NCI-H345 treated with DMSO at 0.1 percent for 48 hours (cell line): ENCODE data around the gene OR4N2.
"Not testable (repeated sequence)": the region's sequence is repeated elsewhere in the genome, so short reads cannot be mapped to it uniquely, and the experiment has no call there.

ENCODE experiments used
- DNase-seq: peaks from one replicate; lab custom pipeline; 2025; ENCODE audit not compliant: unreplicated experiment; lab: John Stamatoyannopoulos, UW

Gene OR4N2, protein sequence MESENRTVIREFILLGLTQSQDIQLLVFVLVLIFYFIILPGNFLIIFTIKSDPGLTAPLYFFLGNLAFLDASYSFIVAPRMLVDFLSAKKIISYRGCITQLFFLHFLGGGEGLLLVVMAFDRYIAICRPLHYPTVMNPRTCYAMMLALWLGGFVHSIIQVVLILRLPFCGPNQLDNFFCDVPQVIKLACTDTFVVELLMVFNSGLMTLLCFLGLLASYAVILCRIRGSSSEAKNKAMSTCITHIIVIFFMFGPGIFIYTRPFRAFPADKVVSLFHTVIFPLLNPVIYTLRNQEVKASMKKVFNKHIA

DNA sequence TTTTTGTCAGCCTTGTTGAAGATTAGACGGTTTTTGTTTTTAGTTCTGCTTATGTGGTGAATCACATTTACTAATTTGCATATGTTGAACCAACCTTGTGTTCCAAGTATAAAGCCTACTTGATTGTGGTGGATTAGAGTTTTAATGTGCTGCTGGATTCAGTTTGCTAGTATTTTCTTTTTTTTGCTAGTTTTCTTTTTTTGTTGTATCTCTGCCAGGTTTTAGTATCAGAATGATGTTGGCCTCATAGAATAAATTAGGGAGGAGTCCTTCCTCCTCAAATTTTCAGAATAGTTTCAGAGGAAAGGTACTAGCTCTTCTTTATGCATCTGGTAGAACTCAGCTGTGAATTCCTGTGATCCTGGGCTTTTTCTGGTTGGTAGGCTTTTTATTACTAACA is at the start of gene OR4N2:
OR4N2 (plus strand) TSS at position 301 of the 400 bp plus-strand sequence. CDS start 23,679 bp downstream, outside the sequence.
- DNase-seq: not testable (repeated sequence)

DNA sequence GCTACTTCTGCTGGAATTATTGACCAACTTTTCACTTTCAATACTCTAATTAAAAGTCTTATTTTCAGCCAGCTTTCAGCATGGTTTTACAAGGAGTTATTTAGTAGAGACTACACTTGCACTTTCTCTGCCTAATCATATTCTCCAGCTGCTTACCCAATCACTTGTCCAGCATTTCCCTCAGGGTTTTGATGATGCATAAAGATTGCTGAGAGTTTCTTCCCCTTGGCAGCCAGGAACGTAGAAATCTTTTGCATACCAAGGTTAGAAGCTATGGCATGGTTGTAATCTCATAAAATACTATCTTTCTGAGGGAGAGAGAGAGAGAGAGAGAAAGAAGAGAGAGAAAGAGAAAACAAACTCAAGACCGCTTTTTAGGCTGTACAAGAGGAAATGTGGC is 49.4 kb upstream of the OR4N2 start:
- DNase-seq: no peak

DNA sequence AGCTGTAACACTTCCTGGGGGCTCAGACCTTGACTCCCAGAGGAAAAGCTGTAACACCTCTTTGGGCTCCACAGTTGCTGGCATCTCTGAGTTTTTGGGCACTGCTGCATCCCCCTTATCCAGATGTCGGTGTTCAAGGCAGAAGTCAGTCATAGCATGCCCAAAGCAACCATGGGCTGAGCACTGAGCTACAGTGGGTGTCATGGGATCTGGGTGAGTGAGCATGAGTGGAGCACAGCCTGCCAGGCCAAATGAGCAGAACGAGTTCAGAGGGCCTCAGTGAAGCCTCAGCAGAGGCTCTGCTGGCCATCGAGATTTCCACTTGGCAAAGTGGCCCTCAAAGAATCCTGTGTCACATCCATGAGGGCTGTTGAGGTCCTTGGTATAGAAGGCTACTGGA is 32.1 kb upstream of the OR4N2 start:
- DNase-seq: not testable (repeated sequence)

DNA sequence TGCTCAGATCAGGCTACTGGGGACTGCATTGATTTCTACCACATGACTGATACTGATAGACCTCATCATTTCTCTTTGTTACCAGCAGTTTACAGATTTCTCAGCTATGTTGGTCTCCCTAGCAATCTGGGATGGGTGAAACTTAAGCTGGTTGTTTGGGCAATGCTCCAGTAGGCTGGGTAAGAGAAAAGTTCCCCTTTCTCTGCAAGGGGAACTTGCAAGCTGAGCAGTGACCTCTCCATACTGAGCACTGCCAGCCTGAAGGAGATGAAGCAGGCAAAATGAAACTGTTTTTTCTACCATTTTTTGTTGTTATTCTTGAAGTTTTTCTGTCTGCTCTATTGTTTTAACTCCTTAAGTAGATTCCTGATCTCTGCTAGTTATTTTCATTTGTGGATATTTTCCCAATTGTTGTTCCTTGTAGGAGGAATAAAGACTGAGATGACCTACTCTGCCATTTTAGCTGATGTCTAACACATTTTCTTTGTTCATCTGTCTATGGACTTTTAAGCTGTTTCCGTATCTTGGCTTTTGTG is 31.6 kb upstream of the OR4N2 start:
- no peak for DNase-seq

DNA sequence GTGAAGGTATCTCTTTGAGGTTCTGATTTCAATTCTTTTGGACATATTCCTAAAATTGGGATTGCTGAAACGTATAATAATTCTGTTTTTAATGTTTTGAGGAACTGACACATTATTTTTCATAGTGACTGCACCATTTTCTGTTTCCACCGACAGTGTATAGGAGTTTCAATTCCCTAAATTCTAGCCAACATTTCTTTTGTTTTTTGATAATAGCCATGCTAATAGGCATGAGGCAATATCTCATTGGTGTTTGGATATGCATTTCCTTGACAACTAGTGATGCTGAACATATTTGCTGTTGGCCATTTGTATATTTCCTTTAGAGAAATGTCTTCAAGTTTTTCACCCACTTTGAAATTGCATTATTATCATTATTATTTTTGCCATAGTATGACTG is 31.1 kb upstream of the OR4N2 start:
- DNase-seq: not testable (repeated sequence)

DNA sequence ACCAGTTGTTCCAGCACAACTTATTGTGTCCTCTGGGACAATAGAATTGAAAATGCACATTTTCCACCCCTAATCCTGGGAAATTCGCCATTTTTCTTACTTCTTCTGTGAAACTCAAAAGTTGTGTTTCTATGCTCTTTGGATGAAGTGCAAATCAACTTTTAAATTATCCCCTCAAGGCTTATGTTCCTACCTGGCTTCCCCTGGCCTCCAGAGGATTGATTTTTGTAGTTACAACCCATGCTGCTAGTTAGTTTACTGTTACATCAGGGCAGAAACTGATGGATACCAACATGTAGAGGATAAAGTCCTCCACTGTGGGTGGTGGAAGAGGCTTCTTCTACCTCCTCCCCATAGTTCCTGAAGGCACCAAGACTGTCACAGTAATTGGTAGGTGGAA is 30.4 kb upstream of the OR4N2 start, which contains the start of gene OR4M1:
OR4M1 (plus strand) TSS at position 301 of the 400 bp plus-strand sequence. CDS start 6,819 bp downstream, outside the sequence.
- not testable (repeated sequence) for DNase-seq

DNA sequence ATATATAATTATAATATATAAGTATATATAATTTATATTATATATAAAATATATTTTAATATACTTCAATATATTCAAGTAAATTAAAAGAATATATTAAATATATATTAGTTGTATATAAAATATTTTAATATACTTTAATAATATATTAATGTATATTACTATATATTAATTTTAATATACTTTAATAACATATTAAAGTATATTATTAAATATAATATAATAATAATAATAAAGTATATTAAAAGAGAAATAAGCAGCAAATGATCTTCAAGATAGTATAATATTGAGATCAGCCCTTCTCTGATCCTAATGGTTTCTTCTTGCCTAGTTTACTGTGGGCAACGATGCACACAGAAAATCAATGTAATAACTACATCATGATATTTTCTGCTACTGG is 28.0 kb upstream of the OR4N2 start:
- DNase-seq: no peak

DNA sequence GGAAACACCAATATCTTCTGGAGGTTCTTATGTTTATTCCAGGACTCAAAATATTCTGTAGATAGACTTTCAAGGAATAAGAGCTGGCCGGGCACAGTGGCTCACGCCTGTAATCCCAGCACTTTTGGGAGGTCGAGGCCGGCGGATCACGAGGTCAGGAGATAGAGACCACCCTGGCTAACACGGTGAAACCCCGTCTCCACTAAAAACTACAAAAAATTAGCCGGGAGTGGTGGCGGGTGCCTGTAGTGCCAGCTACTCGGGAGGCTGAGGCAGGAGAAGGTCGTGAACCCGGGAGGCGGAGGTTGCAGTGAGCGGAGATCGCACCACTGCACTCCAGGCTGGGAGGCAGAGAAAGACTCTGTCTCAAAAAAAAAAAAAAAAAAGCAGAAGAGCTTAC is 17.7 kb upstream of the OR4N2 start:
- not testable (repeated sequence) for DNase-seq

DNA sequence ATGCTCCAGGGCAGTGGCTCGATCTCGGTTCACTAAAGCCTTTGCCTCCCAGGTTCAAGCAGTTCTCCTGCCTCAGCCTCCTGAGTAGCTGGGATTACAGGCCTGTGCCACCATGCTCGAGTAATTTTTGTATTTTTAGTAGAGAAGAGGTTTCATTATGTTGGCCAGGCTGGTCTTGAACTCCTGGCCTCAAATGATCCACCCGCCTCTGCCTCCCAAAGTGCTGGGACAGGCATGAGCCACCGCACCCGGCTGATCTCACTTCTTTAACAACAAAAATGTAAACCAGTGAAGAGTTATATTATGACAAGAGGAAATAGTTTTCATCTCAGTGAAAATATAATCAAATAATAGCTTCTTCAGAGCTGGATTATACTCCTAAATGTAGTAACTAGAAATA is 16.3 kb upstream of the OR4N2 start:
- not testable (repeated sequence) for DNase-seq

DNA sequence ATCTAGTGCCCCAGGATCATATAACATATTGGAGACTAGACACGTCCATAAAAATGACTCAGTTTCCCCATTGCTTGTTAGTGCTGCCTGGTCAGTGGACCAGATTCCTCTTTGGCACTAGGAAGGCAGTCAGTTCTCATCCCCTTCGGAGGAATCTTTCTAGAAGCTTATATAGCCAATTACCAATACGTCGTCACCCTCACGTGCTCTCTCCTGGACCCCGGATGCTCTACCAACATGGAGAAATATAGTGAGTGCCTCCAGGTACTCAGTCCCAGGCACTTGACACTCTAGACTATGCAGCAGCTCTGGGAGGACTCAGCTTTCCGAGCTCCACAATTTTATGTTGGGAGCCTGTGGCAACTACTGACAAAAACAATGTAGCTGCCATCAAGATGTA is 15.4 kb upstream of the OR4N2 start:
- DNase-seq: not testable (repeated sequence)

DNA sequence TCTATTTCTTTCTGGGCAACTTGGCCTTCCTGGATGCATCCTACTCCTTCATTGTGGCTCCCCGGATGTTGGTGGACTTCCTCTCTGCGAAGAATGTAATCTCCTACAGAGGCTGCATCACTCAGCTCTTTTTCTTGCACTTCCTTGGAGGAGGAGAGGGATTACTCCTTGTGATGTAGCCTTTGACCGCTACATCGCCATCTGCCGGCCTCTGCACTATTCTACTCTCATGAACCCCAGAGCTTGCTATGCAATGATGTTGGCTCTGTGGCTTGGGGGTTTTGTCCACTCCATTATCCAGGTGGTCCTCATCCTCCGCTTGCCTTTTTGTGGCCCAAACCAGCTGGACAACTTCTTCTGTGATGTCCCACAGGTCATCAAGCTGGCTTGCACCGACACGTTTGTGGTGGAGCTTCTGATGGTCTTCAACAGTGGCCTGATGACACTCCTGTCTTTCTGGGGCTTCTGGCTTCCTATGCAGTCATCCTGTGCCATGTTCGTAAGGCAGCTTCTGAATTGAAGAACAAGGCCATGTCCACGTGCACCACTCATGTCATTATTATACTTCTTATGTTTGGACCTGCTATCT is 7.0 kb upstream of the OR4N2 start:
- DNase-seq: not testable (repeated sequence)

DNA sequence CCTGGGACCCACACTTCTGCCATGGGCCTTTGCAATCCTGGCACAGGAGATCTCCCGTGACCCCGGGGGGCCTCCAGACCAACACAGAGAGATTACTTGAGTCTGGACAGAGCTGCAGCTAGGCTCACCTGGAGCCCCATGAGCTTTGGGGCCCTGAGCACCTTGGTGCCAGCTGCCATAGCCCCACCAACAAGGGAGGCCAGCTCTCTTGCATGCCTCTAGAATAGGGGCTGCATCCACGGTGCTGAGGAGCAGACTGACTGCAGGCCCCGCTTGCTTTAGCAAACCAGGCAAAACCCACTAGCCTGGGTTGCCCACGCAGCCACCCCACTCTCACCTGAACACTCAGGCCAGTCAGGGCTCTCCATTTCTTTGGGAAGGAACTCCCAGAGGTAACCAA is 3.7 kb upstream of the OR4N2 start:
- no peak for DNase-seq

DNA sequence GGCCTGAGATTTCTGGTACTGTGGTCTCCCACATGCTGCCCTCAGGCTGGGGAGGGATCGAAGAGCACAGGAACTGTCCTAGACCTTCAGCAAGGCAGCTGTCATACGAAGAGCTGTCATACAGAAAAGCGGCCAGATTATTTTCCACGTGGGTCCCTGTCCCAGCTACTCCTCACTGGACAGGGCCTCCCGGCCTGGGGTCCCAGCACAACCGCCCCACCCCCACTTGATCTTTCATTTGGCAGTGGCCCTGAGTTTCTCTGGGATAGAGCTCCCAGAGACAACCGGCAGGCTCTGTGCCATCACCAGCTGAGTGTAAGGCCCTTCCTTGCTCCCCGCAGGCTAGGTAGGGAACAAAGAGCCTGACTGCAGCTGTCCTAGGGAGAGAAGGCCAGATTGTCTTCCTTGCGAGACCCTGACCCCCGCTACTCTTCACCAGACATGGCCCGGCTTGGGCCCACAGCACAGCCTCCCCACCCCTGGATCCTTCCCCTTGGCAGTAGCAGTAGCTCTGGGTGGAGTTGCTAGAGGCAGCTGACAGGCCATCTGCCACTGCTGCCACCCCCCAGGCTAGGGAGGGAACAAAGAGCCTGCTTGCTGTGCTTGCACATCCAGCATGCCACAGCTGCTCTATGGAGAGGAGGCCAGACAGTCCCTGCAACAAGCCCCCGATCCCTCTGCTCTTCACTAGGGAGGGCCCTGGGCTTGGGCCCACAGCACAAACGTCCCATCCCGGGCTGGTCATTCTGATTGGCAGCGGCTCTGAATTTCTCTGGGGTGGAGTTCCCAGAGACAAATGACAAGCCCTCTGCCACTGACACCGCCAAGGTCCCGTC is 3.1 kb upstream of the OR4N2 start:
- no peak for DNase-seq

DNA sequence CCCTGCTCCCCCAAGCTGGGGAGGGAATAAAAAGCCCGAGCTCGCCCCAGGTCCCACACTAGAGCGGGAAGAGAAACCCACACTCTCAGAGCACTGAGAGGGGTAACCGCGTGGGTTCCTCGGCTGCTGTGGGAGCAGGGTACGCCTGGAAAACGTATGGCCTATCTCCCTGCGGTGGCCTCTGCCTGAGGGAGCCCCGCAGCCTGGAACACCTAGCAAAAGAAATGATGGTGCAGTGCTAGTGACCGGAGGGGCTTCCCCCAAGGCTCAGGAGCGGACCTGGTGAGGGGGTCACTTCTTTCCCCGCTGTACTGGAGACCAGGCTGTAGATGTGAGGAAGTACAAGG is 2.5 kb upstream of the OR4N2 start:
- no peak for DNase-seq

DNA sequence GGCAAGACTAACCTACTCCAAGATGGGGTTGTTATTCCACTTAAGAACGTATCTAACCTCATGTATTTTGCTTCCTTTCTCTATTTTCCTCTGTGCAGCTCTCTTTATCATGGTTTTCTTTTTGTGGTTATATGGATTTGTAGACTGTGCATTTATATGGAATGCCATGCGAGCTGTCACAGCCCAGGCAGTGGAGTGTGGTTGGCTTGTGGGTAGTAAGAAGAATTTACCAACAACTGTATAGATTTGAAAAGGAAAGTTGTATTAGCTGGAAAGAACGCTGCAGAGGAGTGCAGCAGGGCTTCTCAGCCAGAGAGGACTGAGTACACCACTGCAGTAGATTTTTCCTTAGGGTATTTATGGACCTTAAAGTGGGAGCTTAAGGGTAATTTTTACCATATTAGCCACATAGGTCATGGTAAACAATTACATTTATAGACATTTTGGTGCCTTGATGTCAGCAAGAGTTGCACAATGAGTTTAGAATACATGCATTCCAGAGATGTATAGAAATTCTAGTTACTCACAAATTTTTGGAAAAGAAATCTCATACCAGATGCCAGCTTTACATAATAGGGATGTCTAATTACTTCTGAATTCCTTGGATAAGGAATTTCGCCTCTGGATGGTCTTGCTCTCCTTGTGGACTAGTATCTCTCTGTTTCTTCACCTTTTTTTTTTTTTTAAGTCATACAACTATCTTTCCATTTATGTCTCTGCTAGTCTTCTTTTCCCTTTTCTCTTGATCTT is 9.8 kb downstream of the OR4N2 start:
- not testable (repeated sequence) for DNase-seq

DNA sequence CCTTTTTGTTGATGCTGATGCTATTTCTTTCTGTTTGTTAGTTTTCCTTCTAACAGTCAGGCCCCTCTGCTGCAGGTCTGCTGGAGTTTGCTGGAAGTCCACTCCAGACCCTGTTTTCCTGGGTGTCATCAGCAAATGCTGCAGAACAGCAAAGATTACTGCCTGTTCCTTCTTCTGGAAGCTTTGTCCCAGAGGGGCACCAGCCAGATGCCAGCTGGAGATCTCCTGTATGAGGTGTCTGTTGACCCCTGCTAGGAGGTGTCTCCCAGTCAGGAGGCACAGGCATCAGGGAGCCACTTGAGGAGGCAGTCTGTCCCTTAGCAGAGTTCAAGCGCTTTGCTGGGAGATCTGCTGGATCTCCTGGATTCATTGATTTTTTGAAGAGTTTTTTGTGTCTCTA is 16.3 kb downstream of the OR4N2 start:
- not testable (repeated sequence) for DNase-seq

DNA sequence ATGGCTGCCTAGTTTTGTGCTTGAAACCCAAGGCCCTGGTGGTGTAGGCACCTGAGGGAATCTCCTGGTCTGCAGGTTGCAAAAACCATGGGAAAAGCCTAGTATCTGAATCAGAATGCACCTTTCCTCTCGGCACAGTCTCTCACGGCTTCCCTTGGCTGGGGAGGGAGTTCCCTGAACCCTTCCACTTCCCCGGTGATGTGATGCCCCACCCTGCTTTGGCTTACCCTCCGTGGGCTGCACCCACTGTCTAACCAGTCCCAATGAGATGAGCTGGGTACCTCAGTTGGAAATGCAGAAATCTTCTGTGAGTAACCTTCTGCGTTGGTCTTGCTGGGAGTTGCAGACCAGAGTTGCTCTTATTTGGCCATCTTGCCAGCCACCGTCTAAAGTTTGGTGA is 17.4 kb downstream of the OR4N2 start:
- DNase-seq: not testable (repeated sequence)

DNA sequence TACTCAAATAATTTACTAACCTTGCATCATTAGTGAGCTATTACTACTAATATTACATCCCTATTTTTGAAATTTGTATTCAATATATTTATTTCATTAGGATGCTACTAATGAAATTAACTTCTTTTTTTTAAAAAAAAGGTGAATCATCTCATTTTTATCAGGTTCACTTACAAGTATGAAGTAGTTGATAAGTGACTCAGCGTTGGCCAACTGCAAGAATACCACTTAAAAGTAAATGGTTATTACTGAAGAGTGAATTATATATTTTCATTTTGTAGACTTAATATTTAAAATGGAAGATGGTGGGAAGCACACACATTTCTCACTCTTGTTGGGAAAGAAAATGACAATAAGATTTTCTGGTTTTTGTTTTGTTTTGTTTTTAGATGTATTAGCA is 19.6 kb downstream of the OR4N2 start:
- no peak for DNase-seq

DNA sequence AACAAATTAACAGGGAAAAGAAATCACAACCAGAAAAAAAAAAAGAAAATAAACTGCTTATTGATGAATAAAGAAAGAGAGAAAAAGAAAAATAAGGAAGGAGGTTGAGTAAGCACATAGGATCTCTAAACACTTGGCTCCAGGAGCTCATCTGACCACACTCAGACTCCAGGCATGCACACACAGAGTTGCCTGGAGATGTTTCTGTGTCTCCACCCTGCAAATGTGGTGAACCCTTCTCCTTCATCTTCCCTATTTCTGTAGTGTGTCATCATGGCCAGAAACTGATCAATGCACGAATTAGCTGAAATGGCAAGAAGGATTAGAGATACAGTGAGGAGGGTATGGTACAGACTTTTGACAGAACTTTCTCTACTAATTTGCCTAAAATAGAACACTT is 20.2 kb downstream of the OR4N2 start:
- DNase-seq: no peak

DNA sequence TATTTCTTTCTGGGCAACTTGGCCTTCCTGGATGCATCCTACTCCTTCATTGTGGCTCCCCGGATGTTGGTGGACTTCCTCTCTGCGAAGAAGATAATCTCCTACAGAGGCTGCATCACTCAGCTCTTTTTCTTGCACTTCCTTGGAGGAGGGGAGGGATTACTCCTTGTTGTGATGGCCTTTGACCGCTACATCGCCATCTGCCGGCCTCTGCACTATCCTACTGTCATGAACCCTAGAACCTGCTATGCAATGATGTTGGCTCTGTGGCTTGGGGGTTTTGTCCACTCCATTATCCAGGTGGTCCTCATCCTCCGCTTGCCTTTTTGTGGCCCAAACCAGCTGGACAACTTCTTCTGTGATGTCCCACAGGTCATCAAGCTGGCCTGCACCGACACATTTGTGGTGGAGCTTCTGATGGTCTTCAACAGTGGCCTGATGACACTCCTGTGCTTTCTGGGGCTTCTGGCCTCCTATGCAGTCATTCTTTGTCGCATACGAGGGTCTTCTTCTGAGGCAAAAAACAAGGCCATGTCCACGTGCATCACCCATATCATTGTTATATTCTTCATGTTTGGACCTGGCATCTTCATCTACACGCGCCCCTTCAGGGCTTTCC is 24.2 kb downstream of the OR4N2 start:
- DNase-seq: not testable (repeated sequence)
